AG04449 (cell line): ENCODE results near the gene TGFBR2.

Experiments used
- CTCF ChIA-PET: fragments of 350-600 bp; formaldehyde crosslinking; extraction: SDS; loops from one replicate; lab custom pipeline; 2021; ENCODE audit warnings: antibody characterized with exemption; lab: Yijun Ruan, JAX
- POLR2A ChIA-PET: fragments of 400-600, 350-600 bp; formaldehyde crosslinking; extraction: SDS; loops from one replicate; lab custom pipeline; 2020; ENCODE audit warnings: antibody characterized with exemption, inconsistent platforms; lab: Yijun Ruan, JAX
- DNase-seq: peaks from one replicate; pipeline ENCODE4 v3.0.0-alpha.2; 2010; ENCODE audit warnings: low read depth, low spot score
- H3K4me3 ChIP-seq: 2 replicates; pipeline ENCODE4 v1.5.1; 2011; ENCODE audit warnings: low read depth, mild to moderate bottlenecking, control low read depth, low read length
- TF ChIP-seq, protein P1 (sequence below): IDR thresholded peaks from one replicate; pipeline ENCODE4 v1.5.1; 2011; ENCODE audit warnings: mild to moderate bottlenecking, moderate library complexity, low read length, control low read depth, inconsistent platforms; ENCODE audit not compliant: insufficient read depth; ENCODE audit errors: missing control alignments

TGFBR2 gene

DNA sequence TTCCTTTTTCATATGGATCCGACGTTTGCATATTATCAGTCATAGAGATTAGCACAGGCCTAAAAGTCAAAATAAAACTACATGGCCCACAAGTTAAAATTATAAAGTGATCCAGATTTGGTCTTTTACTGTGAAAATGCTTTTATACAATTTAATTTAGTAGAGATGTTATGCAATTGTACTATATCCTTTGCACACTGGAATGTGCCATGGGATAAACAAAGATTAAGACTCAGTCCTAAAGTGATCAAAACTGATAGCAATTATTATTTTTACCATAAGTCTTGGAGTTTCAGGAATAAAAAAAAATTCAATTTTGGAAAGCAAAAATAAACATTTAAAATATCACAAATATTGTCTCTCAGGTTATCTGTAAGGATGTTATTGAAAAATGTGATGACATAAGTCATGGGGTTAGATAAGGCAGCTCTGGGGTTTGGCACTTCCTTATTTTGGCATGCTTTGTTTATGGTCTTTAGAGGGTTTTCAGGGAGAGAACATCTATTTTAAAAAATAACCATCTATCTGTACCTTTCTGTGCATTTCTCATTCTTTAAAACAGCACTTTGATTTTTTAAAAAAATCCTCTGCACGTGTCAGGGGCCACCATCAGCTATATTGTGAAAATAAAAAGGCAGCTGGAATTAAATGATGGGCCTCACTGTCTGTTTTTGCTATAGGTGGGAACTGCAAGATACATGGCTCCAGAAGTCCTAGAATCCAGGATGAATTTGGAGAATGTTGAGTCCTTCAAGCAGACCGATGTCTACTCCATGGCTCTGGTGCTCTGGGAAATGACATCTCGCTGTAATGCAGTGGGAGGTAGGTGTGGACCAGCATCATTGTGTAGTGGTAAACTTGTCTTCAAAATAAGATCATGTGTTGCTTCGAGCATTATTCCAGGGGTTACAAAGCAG, 67.3 kb downstream of the TGFBR2 start:
- DNase-seq, result no peak
- POLR2A ChIA-PET, result no interaction called here
- CTCF ChIA-PET, result interaction anchor here (1.7 kb wide), 1 partner anchor 13 kb away, joined by 4 read pairs; no protein-coding TSS in a partner anchor

DNA sequence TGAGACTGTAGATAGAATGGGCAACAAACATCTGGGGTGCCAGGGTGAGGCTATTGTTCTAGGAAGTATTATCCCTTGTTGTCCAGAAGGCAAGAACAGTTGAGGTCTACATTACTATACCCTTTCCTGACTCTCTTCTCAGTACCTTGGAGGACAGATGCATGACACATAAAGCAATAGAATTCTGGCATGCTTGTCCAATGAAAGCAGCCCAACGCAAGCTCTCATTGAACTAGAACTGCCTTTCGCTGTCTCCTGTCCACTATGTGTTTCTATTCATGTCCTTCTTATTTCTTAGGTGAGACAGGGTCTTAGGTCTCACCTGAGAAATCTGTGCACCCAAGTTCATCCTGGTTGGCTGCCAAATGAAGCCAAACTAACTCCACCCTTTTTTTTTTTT, 68.6 kb downstream of the TGFBR2 start:
- no peak for DNase-seq
- ChIA-PET POLR2A (no interaction called here), CTCF (interaction anchor here (1.7 kb wide), 1 partner anchor 14 kb away, joined by 4 read pairs; no protein-coding TSS in a partner anchor)
- TF ChIP-seq, protein P1, sequence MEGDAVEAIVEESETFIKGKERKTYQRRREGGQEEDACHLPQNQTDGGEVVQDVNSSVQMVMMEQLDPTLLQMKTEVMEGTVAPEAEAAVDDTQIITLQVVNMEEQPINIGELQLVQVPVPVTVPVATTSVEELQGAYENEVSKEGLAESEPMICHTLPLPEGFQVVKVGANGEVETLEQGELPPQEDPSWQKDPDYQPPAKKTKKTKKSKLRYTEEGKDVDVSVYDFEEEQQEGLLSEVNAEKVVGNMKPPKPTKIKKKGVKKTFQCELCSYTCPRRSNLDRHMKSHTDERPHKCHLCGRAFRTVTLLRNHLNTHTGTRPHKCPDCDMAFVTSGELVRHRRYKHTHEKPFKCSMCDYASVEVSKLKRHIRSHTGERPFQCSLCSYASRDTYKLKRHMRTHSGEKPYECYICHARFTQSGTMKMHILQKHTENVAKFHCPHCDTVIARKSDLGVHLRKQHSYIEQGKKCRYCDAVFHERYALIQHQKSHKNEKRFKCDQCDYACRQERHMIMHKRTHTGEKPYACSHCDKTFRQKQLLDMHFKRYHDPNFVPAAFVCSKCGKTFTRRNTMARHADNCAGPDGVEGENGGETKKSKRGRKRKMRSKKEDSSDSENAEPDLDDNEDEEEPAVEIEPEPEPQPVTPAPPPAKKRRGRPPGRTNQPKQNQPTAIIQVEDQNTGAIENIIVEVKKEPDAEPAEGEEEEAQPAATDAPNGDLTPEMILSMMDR, result no peak
- H3K4me3 ChIP-seq, result no peak overlapping the region

More for the DNA sequence above, 67.3 kb downstream of the TGFBR2 start:
- no peak overlapping the region for H3K4me3 ChIP-seq
- TF ChIP-seq, protein P1, result no peak

DNA sequence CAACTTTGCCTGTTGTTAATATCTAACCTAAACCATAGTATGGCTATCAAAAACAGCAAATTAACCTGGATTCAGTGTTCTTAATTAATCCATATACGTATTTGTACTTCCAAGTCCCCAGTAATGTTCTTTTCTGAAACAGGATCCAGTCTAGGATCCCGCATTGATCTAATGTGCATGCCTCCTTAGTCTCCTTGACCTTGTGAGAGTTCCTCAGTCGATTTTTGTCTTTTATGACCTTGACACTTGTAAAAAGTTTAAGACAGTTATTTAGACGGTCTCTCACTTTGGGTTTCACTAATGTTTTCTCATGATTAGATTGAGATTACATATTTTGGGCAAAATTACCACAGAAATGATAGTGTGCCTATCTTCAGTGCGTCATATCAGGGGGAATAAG, 69.4 kb downstream of the TGFBR2 start:
- no peak for DNase-seq
- CTCF ChIA-PET, result no interaction called here
- no peak overlapping the region for H3K4me3 ChIP-seq
- POLR2A ChIA-PET, result no interaction called here
- TF ChIP-seq, protein P1, result no peak

DNA sequence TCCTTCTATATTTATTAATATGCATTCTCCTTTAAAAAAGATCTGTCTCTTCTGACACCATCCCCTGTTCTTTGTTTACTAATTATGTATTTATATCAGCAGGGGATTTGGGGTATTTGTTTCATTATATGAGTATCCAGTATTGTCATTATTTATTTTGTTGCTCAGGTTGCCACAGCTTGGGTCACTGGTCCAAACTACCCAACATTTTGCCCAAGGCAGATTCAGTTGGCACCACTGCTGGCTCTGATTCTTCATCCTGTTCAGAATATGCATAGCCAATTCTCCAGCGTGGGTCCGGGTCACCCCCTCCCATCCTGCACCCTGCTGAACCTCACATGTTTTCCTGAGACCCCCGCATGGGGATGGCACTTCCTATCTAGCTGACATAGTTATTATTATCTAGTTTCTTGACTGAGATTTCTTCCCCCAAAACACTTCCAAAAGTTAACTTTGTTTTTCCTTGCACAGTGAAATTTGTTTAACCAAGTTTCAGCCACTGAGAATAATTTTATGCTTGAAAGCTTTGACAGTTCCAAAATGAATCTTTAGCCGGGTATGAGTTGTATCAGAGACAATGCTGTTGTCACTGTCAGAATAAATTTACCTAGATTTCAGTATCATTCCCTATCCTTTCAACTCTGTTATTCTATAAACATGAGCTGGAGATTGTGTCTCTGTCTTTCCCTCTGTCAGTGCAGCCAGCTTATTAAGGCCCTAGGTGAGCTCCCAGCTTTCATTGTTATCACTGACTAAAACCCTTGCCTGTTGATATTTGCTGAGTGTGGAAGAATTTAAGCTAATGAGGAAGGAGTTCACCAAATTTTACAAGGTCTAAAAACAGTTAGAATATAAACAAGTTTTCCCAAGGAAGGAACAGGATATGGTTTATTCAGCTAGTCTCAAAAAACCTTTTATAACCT, 70.3 kb downstream of the TGFBR2 start:
- no peak for DNase-seq
- TF ChIP-seq, protein P1, result no peak
- CTCF ChIA-PET, result interaction anchor here (3.0 kb wide), 1 partner anchor 17 kb away, joined by 15 read pairs; no protein-coding TSS in a partner anchor
- H3K4me3 ChIP-seq, result no peak overlapping the region
- POLR2A ChIA-PET, result interaction anchor here (0.8 kb wide), 1 partner anchor 174 kb away, joined by 4 read pairs; no protein-coding TSS in a partner anchor

DNA sequence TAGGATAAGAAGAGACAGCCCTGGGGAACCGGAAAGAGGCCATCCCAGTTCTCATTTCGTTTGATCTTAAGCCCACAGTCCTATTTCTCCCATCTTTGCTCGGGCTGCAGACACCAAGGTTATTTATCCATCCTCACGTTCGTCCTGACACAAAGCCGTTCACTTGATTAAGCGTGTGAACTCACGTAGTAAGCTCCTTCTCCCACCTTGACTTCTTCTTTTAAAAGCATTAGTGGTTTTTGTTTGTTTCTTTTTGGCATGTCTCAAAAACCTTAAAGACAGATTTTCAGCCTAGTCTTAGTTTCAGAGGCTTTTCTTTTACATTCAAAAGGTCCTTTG, 70.9 kb downstream of the TGFBR2 start:
- no peak for DNase-seq
- ChIA-PET POLR2A (interaction anchor here (0.8 kb wide), 1 partner anchor 175 kb away, joined by 4 read pairs; no protein-coding TSS in a partner anchor), CTCF (interaction anchor here (3.0 kb wide), 1 partner anchor 16 kb away, joined by 15 read pairs; no protein-coding TSS in a partner anchor)
- no peak overlapping the region for H3K4me3 ChIP-seq
- TF ChIP-seq, protein P1, result no peak
